ENCODE measurements around the gene NMT2. TPM values are rescaled to one million over a fixed set of nuclear protein-coding genes. Genes with fewer than 3 reads are reported as not detected.

Gene NMT2
- total and polyA plus RNA-seq, 2 experiments from 2014 or later: 11.7 to 16.8 TPM

DNA sequence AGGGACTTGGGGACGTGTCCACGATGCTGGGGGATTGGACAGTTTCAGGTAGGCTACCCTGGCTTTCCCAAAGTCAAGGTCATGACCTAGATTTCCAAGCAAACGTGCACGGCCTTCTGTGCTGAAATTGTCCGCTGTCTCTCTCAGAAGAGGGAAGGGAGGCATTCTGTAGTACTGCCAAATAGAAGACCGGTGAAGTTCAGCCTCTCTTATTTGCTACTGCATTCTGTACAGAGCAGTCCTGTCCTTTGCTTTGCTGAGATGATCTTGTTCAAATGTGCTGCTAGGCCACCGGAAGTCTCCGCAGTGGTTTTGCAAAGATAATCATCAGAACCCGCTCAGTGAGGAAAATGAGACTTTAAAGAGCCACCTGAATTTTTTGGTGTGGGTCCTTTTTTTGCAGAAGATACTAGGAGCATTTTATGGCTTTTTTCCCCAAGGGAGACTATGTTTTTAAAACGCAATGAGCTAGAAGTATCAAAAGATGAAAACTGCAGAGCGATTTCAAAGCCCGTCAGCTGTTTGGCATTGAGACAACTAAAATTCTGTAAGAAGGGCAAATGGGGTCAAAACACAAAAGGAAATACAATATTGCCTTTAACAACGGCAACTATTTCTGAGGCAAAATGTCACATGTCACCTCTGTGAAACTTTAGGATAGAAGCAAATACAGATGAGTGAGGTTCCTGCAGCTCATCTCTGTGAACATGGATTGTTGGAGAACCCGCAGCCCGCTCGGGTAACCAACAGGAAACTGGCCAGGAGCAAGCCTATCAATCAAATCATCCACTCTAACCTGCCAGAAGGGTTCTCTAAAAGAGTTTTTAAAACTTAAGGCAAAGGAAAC, 1.3 kb upstream of the NMT2 start:
- H3K27me3 ChIP-seq (ENCODE audit: insufficient read depth): no peaks in the 10 kb centered on the region
- H3K36me3 Mint-ChIP-seq (ENCODE audit: low read depth): no peaks in the 10 kb centered on the region
- H4K20me1 ChIP-seq (replicated peaks; ENCODE audit: insufficient read depth): no peaks in the 10 kb centered on the region
- ATAC-seq (no peak), DNase-seq (ENCODE audit: low spot score) (no peak)
- no peaks in the 10 kb centered on the region for H3K9me2 ChIP-seq (ENCODE audit: insufficient read depth)
- no peak overlapping the region for H3K27ac ChIP-seq (ENCODE audit: low read depth)
- H3K9me3 Mint-ChIP-seq: no peaks in the 10 kb centered on the region
- H3K27ac Mint-ChIP-seq: no peak overlapping the region
- no peak overlapping the region; the same call in 2 of the 3 replicates for H3K4me3 Mint-ChIP-seq
- H3K4me3 ChIP-seq: no peak overlapping the region; the same call in 1 of the 2 replicates
- H3K4me1 ChIP-seq (ENCODE audit: insufficient read depth): peaks cover 19% of the 10 kb centered on the region
- H3K4me2 ChIP-seq: peak overlapping the region; percentile 76
- H3K36me3 ChIP-seq (ENCODE audit: insufficient read depth): no peaks in the 10 kb centered on the region
- no peak for TF ChIP-seq ZNF114 (CRISPR knock-in tag; IDR thresholded peaks at IDR 0.05)
- no peak for TF ChIP-seq EZH2phosphoT487 (IDR thresholded peaks at IDR 0.05; ENCODE audit: unreplicated experiment)
- TF ChIP-seq, protein P1, sequence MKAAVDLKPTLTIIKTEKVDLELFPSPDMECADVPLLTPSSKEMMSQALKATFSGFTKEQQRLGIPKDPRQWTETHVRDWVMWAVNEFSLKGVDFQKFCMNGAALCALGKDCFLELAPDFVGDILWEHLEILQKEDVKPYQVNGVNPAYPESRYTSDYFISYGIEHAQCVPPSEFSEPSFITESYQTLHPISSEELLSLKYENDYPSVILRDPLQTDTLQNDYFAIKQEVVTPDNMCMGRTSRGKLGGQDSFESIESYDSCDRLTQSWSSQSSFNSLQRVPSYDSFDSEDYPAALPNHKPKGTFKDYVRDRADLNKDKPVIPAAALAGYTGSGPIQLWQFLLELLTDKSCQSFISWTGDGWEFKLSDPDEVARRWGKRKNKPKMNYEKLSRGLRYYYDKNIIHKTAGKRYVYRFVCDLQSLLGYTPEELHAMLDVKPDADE (IDR thresholded peaks at IDR 0.05): no peak
- no peak for TF ChIP-seq CREB1 (CRISPR knock-in tag; IDR thresholded peaks at IDR 0.05; ENCODE audit: low read depth)
- no peak for TF ChIP-seq EZH2 (IDR thresholded peaks at IDR 0.05; ENCODE audit: low read depth, unreplicated experiment)
- no peak for TF ChIP-seq POLR2AphosphoS5 (IDR thresholded peaks at IDR 0.05; ENCODE audit: low read depth)
- TF ChIP-seq ZNF331 (CRISPR knock-in tag; IDR thresholded peaks at IDR 0.05; ENCODE audit: low read depth): no peak
- no peak for TF ChIP-seq ZNF462 (CRISPR knock-in tag; IDR thresholded peaks at IDR 0.05)
- TF ChIP-seq JUNB (IDR thresholded peaks at IDR 0.05; ENCODE audit: unreplicated experiment): no peak
- no peak for TF ChIP-seq REST (IDR thresholded peaks at IDR 0.05; ENCODE audit: unreplicated experiment)
- no peak for TF ChIP-seq STAT1 (IDR thresholded peaks at IDR 0.05; ENCODE audit: unreplicated experiment)
- no peak for TF ChIP-seq NANOG (IDR thresholded peaks at IDR 0.05; ENCODE audit: borderline replicate concordance)
- no peak for TF ChIP-seq CTCF (conservative IDR thresholded peaks at IDR 0.05; ENCODE audit: low read depth in 2 of 2)
- peaks cover 2% of the 10 kb centered on the region for H3K27me3 Mint-ChIP-seq (ENCODE audit: insufficient read depth, low read depth, poor library complexity)
- H2AFZ ChIP-seq: peak overlapping the region; percentile 98
- no peaks in the 10 kb centered on the region for H3F3A ChIP-seq (replicated peaks; ENCODE audit: low read depth)
- H3K4me1 Mint-ChIP-seq: peaks cover 20% of the 10 kb centered on the region
- H3K79me2 ChIP-seq (replicated peaks; ENCODE audit: insufficient read depth): peaks cover 26% of the 10 kb centered on the region
